ENCODE results near the gene LRRC71.

GRCh38 chr1:156964441-156964840 lies 44.0 kb downstream of the LRRC71 start:
- TF ChIP-seq CTCF (IDR thresholded peaks at IDR 0.05), result no peak
- no peak for TF ChIP-seq POLR2AphosphoS5 (IDR thresholded peaks at IDR 0.05)
